SU-DHL-6 (cell line): ENCODE results near the gene CLCC1.

Experiments used
- H2AFZ ChIP-seq: fragments of 200-600 bp; sonication (generic); 2 replicates; pipeline ENCODE4 v1.6.1; 2014; ENCODE audit warnings: low read depth, mild to moderate bottlenecking, moderate library complexity, mixed read lengths, antibody characterized with exemption, low read length; ENCODE audit not compliant: severe bottlenecking
- H3F3A ChIP-seq: fragments of 200-600 bp; shearing (Covaris generic); 2 replicates; pipeline ENCODE4 v1.6.0; 2016; ENCODE audit warnings: antibody characterized with exemption, mild to moderate bottlenecking; ENCODE audit not compliant: insufficient read depth
- H3K27ac ChIP-seq: fragments of 200-600 bp; sonication (generic); 2 replicates; pipeline ENCODE4 v1.5.1; 2016; ENCODE audit warnings: low read depth, mild to moderate bottlenecking, low read length, moderate library complexity, mixed read lengths
- H3K27me3 ChIP-seq: fragments of 200-600 bp; sonication (generic), shearing (Covaris generic); 2 replicates; pipeline ENCODE4 v1.6.0; 2014; ENCODE audit warnings: mild to moderate bottlenecking, low read length
- H3K36me3 ChIP-seq: fragments of 200-600 bp; sonication (generic); 2 replicates; pipeline ENCODE4 v1.6.1; 2014; ENCODE audit warnings: mild to moderate bottlenecking, low read length, mixed read lengths
- H3K4me2 ChIP-seq: fragments of 300-600, 200-600 bp; shearing (Covaris generic), sonication (generic); 2 replicates; pipeline ENCODE4 v1.6.0; 2014; ENCODE audit warnings: low read length, low read depth, mild to moderate bottlenecking; ENCODE audit not compliant: poor library complexity, severe bottlenecking
- H3K4me3 ChIP-seq: fragments of 200-600 bp; sonication (generic); 2 replicates; pipeline ENCODE4 v1.5.1; 2014; ENCODE audit warnings: antibody characterized with exemption, low read length, mild to moderate bottlenecking, mixed read lengths; ENCODE audit not compliant: insufficient read depth, poor library complexity, severe bottlenecking
- H3K79me2 ChIP-seq: fragments of 200-600 bp; sonication (generic); 2 replicates; pipeline ENCODE4 v1.6.1; 2014; ENCODE audit warnings: mild to moderate bottlenecking, low read length, moderate library complexity; ENCODE audit not compliant: insufficient read depth
- H3K9ac ChIP-seq: fragments of 200-600 bp; sonication (generic); 2 replicates; pipeline ENCODE4 v1.7.0; 2014; ENCODE audit warnings: mild to moderate bottlenecking, low read length
- H3K9me2 ChIP-seq: fragments of 200-600 bp; sonication (generic); replicated peaks from 2 replicates; pipeline ENCODE4 v1.6.1; 2014; ENCODE audit warnings: low read length; ENCODE audit not compliant: insufficient read depth
- H3K9me3 ChIP-seq: fragments of 200-600 bp; sonication (generic); 2 replicates; pipeline ENCODE4 v1.6.1; 2014; ENCODE audit warnings: low read length, mixed read lengths; ENCODE audit not compliant: insufficient read depth
- H4K20me1 ChIP-seq: fragments of 200-600 bp; sonication (generic); 2 replicates; pipeline ENCODE4 v1.6.1; 2014; ENCODE audit warnings: low read depth, mild to moderate bottlenecking, antibody characterized with exemption, low read length, moderate library complexity, mixed read lengths
- CTCF ChIP-seq: fragments of 200-600 bp; sonication (generic); IDR thresholded peaks from one replicate; pipeline ENCODE4 v1.5.1; 2017; ENCODE audit warnings: antibody characterized with exemption, mild to moderate bottlenecking, low read length, moderate library complexity; ENCODE audit not compliant: insufficient read depth, poor library complexity, severe bottlenecking
- EZH2phosphoT487 ChIP-seq: fragments of 200-600 bp; sonication (generic), shearing (Covaris generic); conservative IDR thresholded peaks from 2 replicates; pipeline ENCODE4 v1.6.1; 2018; ENCODE audit warnings: mild to moderate bottlenecking, antibody characterized with exemption, low read length, moderate library complexity, mixed read lengths

Gene CLCC1

GRCh38 chr1:108953452-108953851 is 9.8 kb downstream of the CLCC1 start:
- Histone ChIP-seq H2AFZ (no peak overlapping the region), H3K27ac (no peak overlapping the region), H3F3A (peaks cover 3% of the 10 kb centered on the region; the same call in 1 of the 2 replicates), H3K9me3 (no peaks in the 10 kb centered on the region), H3K4me3 (no peak overlapping the region), H3K36me3 (no peaks in the 10 kb centered on the region), H3K79me2 (peaks cover 27% of the 10 kb centered on the region), H3K9ac (no peak overlapping the region), H3K4me2 (no peak overlapping the region), H3K9me2 (no peaks in the 10 kb centered on the region), H4K20me1 (no peaks in the 10 kb centered on the region), H3K27me3 (no peaks in the 10 kb centered on the region)
- TF ChIP-seq EZH2phosphoT487 (no peak), CTCF (no peak)

GRCh38 chr1:108951242-108951641 is 12.0 kb downstream of the CLCC1 start:
- peaks cover 24% of the 10 kb centered on the region for H3K79me2 ChIP-seq
- no peak overlapping the region for H3K4me2 ChIP-seq
- H3K36me3 ChIP-seq, result 0 out of 2 replicates have a peak, but pooled peaks cover 4% of the 10 kb centered on the region
- H3K4me3 ChIP-seq, result no peak overlapping the region
- H2AFZ ChIP-seq, result no peak overlapping the region
- no peak for TF ChIP-seq EZH2phosphoT487
- TF ChIP-seq CTCF, result no peak
- H3K27ac ChIP-seq, result no peak overlapping the region
- no peaks in the 10 kb centered on the region for H3K9me2 ChIP-seq
- H3K9me3 ChIP-seq, result no peaks in the 10 kb centered on the region
- H4K20me1 ChIP-seq, result no peaks in the 10 kb centered on the region
- H3K27me3 ChIP-seq, result no peaks in the 10 kb centered on the region
- H3F3A ChIP-seq, result peaks cover 3% of the 10 kb centered on the region; the same call in 1 of the 2 replicates
- H3K9ac ChIP-seq, result no peak overlapping the region

GRCh38 chr1:108949044-108949443 is 14.2 kb downstream of the CLCC1 start:
- Histone ChIP-seq H3K4me2 (no peak overlapping the region), H2AFZ (no peak overlapping the region), H3K9ac (no peak overlapping the region), H4K20me1 (no peaks in the 10 kb centered on the region), H3K27ac (no peak overlapping the region), H3K4me3 (no peak overlapping the region), H3K9me2 (no peaks in the 10 kb centered on the region), H3K27me3 (no peaks in the 10 kb centered on the region), H3F3A (peaks cover 5% of the 10 kb centered on the region; the same call in 1 of the 2 replicates), H3K36me3 (0 out of 2 replicates have a peak, but pooled peaks cover 4% of the 10 kb centered on the region), H3K79me2 (peaks cover 24% of the 10 kb centered on the region), H3K9me3 (no peaks in the 10 kb centered on the region)
- TF ChIP-seq CTCF, result no peak
- TF ChIP-seq EZH2phosphoT487, result no peak
